ENCODE results near the gene EIF3K.
"Not testable (repeated sequence)": the region's sequence is repeated elsewhere in the genome, so short reads cannot be mapped to it uniquely, and the experiment has no call there.

EIF3K gene, protein sequence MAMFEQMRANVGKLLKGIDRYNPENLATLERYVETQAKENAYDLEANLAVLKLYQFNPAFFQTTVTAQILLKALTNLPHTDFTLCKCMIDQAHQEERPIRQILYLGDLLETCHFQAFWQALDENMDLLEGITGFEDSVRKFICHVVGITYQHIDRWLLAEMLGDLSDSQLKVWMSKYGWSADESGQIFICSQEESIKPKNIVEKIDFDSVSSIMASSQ

GRCh38 chr19:38618590-38619360, at the start of gene EIF3K:
Gene EIF3K (plus strand): TSS chr19:38619188. CDS start chr19:38619269, 81 bp downstream.
- peak; percentile 96 for DNase-seq (ENCODE audit: low read depth)

- no peak for DNase-seq (ENCODE audit: low read depth)
These were observed 49.5 kb upstream of the EIF3K start for GRCh38 chr19:38569368-38569983.

DNA sequence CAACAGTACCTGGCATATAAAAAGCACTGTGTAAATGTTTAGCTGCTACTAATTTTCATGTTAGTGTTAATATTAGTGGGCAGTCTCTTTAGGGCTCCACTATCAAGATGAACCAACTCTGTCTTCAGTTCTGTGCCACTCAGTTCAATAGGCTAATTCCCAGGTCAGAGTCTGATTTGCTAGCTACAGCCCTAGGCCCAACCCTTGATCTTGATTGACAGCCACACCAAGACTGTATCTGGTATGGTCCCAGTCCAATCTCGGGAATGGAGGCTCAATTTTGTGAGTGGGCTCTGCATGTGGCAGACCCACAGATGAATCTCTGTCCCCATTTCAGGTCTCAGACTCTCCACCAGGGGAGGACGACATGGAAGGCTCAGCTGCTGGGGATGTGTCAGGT, 47.3 kb upstream of the EIF3K start:
- DNase-seq (ENCODE audit: low read depth) = no peak

DNA sequence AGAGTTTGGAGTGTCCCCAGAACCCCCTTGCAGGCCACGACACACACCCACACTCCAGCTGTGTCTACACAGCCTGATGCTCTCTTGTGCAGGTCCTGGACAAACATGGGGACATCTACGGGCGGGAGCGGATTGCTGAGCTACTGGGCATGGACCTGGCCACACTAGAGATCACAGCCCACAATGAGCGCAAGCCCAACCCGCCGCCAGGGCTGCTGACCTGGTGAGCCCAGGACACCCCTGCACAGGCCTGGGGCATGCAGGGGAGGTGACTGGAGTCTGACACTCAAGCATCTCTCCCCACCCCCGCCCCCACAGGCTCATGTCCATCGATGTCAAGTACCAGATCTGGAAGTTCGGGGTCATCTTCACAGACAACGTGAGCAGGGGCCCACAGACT, 41.2 kb upstream of the EIF3K start:
- no peak for DNase-seq (ENCODE audit: low read depth)

GRCh38 chr19:38579304-38579703, 39.7 kb upstream of the EIF3K start:
- DNase-seq (ENCODE audit: low read depth) = not testable (repeated sequence)

GRCh38 chr19:38580080-38580479, 38.9 kb upstream of the EIF3K start:
- DNase-seq (ENCODE audit: low read depth) = no peak

DNA sequence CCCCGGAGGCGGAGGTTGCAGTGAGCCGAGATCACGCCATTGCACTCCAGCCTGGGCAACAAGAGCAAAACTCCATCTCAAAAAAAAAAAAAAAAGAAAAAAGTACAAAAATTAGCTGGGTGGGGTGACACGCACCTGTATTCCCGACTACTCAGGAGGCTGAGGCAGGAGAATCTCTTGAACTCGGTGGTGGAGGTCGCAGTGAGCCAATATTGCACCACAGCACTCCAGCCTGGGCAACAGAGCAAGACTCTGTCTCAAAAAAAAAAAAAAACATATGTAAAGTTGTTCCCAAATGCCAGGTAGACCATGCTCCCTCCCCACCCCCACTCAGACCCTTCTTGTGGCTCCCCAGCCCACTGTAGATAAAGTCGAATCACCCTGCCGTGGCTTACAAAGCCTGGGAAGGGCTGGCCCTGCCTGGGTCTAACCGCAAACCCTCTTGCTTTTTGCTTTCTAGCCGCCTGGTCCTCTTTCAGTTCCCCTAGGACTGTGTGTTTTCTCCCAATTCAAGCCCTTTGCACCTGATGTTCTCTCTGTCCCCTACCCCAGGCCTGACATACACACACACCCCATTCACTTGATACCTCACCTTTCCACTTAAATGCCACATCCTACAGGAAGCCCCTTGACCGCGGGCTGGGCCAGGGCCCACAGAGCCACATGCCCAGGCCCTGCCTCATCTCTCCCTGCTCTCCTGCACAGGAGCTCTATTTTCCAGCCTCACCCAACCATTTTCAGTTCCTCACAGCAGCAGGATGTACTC, 35.6 kb upstream of the EIF3K start:
- DNase-seq (ENCODE audit: low read depth) = no peak

DNA sequence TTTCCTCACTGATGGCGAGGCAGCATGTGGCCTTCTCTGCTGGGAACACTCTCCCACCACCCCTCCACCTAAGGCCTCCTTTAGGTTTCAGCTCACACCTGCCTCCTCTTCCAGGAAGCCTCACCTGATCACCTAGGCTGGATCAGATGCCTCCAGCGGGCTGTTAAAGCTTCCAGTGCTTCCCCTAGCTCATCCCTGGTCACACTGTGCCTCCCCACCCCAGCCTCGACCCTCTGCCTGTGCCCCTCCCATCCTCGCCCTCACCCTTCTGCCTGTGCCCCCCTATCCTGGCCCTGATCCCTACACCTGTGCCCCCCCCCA, 35.0 kb upstream of the EIF3K start:
- DNase-seq (ENCODE audit: low read depth) = no peak

GRCh38 chr19:38587562-38587961, 31.4 kb upstream of the EIF3K start:
- no peak for DNase-seq (ENCODE audit: low read depth)

- DNase-seq (ENCODE audit: low read depth) = no peak
These were observed 30.9 kb upstream of the EIF3K start for GRCh38 chr19:38588041-38588440.

DNA sequence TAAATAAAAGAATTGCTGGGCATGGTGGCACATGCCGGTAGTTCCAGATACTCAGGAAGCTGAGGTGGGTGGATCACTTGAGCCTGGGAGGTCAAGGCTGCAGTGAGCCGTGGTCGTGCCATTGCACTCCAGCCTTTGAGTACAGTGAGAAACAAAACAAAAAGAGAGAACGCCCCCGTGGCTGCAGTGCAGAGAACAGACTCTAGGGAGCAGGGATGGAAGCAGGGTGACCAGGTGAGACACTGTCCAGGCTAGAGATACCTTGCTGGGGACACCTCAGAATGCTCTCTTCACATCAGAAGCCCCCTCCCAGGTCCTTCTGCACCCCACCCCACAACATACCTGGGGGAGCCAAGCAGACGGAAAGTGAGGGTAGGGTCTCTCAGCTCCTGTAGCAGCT, 26.0 kb upstream of the EIF3K start:
- DNase-seq (ENCODE audit: low read depth) = no peak

DNA sequence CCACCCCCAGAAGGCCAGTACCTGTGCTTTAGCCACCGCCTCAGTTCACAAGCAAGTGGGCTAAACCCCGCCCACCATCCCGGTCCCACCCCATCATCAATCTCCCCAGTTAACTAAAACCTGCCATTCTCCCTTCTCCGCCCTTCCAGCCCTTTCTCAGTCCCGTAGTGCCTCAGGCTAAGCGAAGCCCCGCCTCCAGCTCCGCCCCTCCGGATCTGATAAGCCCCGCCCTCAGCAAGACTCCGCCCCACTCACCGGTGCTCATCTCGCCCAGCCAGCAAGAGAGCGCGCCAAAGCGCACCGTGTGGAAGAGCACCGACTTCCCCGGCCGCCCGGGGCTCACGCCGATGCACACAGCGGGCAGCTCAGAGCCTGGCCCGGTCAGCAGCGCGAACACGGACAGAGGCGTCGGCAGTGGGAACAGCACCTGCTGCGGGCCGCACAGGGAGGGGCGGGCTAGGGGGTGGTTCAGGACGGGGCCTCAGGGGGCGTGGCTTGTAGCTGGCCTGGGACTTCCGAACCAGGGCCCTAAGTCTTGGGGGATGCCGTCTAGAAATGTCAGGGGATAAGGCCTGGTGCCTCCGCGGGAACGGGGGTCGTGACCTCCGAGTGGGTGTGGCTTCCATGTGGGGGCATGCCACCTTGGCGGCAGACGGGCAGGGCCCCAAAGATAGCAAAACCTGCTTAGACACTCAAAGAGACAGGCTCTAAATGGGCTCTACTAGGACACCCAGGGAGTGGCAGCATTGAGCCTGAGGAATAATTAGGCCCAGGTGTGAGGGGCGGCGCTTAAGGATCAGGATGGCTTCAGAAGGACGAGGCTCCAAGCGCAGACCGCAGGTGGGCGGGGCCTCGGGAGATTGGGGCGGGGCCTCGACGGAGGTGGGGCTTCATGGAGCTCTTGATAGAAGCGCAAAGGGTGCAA, 22.7 kb upstream of the EIF3K start:
- DNase-seq (ENCODE audit: low read depth) = no peak

- no peak for DNase-seq (ENCODE audit: low read depth)
These were observed 21.9 kb upstream of the EIF3K start for GRCh38 chr19:38597075-38597474.

DNA sequence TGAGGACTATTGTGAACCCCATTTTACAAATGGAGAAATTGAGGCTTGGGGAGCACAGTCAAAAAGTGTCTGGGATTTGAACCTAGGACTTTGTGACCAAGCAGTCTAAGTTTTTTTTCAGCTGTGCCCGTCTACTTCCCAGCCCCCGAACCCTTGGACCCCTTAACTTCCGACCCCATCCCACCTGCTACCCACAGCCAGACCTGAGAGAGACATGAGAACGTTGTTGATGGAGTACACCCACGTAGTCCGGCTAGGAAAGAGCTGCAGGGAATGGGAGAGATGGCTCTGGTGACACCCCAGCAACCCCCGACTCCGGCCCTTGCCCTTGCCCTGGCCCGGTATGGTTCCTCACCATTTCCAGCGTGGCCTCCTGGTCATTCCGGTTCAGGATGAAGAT, 19.3 kb upstream of the EIF3K start:
- DNase-seq (ENCODE audit: low read depth) = no peak

GRCh38 chr19:38602856-38603255, 16.1 kb upstream of the EIF3K start:
- DNase-seq (ENCODE audit: low read depth) = not testable (repeated sequence)

DNA sequence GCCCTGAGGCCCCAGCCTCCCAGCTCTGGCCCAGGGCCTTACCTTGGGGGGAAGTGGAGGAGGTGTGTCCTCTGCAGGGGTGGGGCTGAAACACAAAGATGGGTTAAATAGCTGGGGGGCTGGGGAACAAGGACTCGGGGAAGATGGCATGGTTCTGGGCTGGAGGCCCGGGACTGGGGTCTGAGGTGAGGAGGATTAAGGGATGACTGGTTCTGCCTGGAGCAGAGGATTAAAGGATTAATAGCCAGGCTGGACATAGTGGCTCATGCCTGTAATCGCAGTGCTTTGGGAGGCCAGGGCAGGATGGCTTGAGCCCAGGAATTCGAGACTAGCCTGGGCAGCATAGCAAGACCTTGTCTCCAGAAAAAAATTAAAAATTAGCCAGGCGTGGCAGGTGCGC, 12.9 kb upstream of the EIF3K start:
- DNase-seq (ENCODE audit: low read depth) = no peak

GRCh38 chr19:38614289-38614688, 4.7 kb upstream of the EIF3K start:
- DNase-seq (ENCODE audit: low read depth) = no peak

- DNase-seq (ENCODE audit: low read depth) = no peak
These were observed 3.9 kb upstream of the EIF3K start for GRCh38 chr19:38615007-38615581.

- DNase-seq (ENCODE audit: low read depth) = no peak
These were observed 2.7 kb upstream of the EIF3K start for GRCh38 chr19:38616265-38616664.

DNA sequence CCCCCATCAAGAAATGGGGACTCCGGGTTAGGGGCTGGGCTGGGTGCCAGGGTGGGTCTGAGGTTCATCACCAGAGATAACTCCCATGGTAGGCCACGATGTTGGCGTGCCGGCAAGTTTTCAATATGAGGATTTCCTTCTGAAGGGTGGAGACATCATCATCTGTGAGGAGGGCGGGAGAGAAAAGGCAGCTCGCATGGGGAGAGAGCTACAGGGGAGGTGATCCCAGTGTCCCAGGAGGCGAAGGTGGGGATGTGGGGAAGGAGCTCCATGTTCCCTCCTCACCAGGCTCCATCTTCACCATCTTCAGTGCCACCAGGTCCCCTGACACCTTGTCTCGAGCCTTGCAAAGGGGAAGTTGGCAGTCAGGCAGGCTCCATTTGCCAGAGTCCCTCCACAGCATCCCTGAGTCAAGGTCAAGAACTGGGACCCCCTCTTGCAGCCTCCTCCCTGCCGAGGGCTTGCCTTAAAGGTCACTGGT, 1.7 kb upstream of the EIF3K start:
- peak; percentile 3 for DNase-seq (ENCODE audit: low read depth)

Data from activated T-helper 1 cell treated with Interleukin-2 at 50 U/mL for 16 hours (primary cell).